Measurements from ENCODE around the gene TGFB1I1. TPM values are rescaled to one million over a fixed set of nuclear protein-coding genes. Genes with fewer than 3 reads are reported as not detected.

Gene TGFB1I1
- under 1 TPM in 1 of 2 experiments, not detected in 1; 0.12 TPM for total RNA-seq

DNA sequence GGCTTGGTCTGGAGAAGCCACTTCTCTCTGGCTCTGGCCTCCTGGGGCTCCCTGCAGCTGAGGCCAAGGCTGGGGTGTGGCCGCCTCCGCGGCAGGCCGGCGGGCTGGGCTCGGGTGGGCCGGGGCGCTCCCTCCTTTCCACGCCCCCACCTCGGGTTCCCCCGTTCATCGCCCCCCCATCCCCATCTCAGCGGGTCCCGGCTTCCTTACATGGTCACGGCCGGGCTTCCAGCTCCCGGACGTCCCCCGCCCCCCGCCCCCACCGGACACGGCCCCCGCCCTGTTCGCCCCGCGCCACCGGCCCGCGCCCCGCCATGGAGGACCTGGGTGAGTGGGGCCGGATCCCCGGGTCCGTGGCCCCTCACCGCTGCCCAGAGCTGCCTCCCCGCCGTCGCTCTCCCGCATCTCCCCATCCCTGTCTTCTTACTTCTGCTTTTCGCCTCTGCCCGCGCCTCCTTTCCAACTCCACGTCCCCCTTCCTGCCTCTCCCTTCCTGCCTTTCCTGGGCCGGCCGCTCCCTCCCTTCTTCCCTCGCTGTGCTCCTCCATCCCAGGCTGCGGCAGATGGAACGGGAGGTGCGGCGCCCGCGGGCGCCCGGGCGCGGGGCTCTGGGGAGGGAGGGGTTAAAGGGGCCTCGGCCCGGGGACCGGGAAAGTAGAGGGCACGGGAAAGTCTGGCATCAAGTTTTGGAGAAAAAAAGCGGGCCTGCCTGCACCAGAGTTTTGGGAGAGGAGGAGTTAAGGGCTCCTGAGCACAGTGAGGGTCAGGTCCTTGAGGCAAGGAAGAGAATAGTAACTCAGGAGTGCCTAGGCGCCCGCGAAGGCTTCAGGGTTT is at the start of gene TGFB1I1:
TGFB1I1 (plus strand) TSS at position 278 of the 834 bp plus-strand sequence; CDS start at position 315, 37 bp downstream.
- CTCF ChIA-PET: no interaction called here
- intact Hi-C loops (cut with micrococcal nuclease): no loop called here
- no peak for DNase-seq
- H3K27ac Mint-ChIP-seq: no peak within 1 kb of the TSS
- peak within 1 kb of the TSS; percentile 46 for H3K4me3 Mint-ChIP-seq
- peaks cover 22% of the 10 kb centered on the region for H3K27me3 Mint-ChIP-seq (ENCODE audit: low read depth)
- peaks cover 13% of the 10 kb centered on the region for H3K4me1 Mint-ChIP-seq (ENCODE audit: low read depth)
- H3K36me3 Mint-ChIP-seq (ENCODE audit: low read depth): no peaks in the 10 kb centered on the region
- H3K9me3 Mint-ChIP-seq: no peaks in the 10 kb centered on the region

DNA sequence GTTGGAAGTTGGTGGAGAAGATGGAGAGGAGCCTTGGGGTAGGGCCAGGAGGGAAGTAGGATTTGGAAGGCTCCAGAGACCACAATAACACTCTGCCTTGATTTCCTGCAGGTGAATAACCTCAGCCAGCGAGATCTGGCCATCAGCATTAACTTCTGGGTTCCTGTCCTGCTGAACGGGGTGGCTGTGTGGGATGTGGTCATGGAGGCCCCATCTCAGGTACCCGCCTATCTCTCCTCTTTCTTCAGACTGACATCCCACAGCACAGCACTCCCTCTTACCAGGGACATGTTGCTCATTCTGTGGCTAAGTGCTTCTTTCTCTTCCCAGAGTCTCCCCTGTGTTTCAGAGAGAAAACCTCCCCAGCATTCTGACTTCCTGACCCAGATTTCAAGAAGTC is 48.7 kb upstream of the TGFB1I1 start:
- CTCF ChIA-PET: interaction anchor here (1.1 kb wide), 1 partner anchor 32 kb away, joined by 3 read pairs; no protein-coding TSS in a partner anchor
- H3K4me1 Mint-ChIP-seq (ENCODE audit: low read depth): peaks cover 7% of the 10 kb centered on the region
- DNase-seq: no peak
- no peaks in the 10 kb centered on the region for H3K9me3 Mint-ChIP-seq
- intact Hi-C loops (cut with micrococcal nuclease): no loop called here
- no peak overlapping the region for H3K4me3 Mint-ChIP-seq
- H3K27me3 Mint-ChIP-seq (ENCODE audit: low read depth): peaks cover 5% of the 10 kb centered on the region
- no peaks in the 10 kb centered on the region for H3K36me3 Mint-ChIP-seq (ENCODE audit: low read depth)
- no peak overlapping the region for H3K27ac Mint-ChIP-seq

GRCh38 chr16:31423801-31424200 is 48.2 kb upstream of the TGFB1I1 start:
- H3K4me1 Mint-ChIP-seq (ENCODE audit: low read depth): peaks cover 7% of the 10 kb centered on the region
- no peak overlapping the region for H3K27ac Mint-ChIP-seq
- DNase-seq: no peak
- CTCF ChIA-PET: no interaction called here
- peaks cover 5% of the 10 kb centered on the region for H3K27me3 Mint-ChIP-seq (ENCODE audit: low read depth)
- intact Hi-C loops (cut with micrococcal nuclease): no loop called here
- no peaks in the 10 kb centered on the region for H3K9me3 Mint-ChIP-seq
- no peaks in the 10 kb centered on the region for H3K36me3 Mint-ChIP-seq (ENCODE audit: low read depth)
- H3K4me3 Mint-ChIP-seq: no peak overlapping the region

- no peak overlapping the region for H3K4me3 Mint-ChIP-seq
- peak; percentile 53 for DNase-seq
- intact Hi-C loops (cut with micrococcal nuclease): loop anchor here (1.0 kb wide), 1 partner anchor 32 kb away; the partner anchor contains the start of gene ARMC5
- CTCF ChIA-PET: no interaction called here
- H3K36me3 Mint-ChIP-seq (ENCODE audit: low read depth): no peaks in the 10 kb centered on the region
- peaks cover 5% of the 10 kb centered on the region for H3K27me3 Mint-ChIP-seq (ENCODE audit: low read depth)
- H3K27ac Mint-ChIP-seq: no peak overlapping the region
- H3K9me3 Mint-ChIP-seq: no peaks in the 10 kb centered on the region
- peaks cover 6% of the 10 kb centered on the region for H3K4me1 Mint-ChIP-seq (ENCODE audit: low read depth)
These were observed 44.3 kb upstream of the TGFB1I1 start for GRCh38 chr16:31427441-31428278.

- no peaks in the 10 kb centered on the region for H3K36me3 Mint-ChIP-seq (ENCODE audit: low read depth)
- CTCF ChIA-PET: no interaction called here
- intact Hi-C loops (cut with micrococcal nuclease): no loop called here
- H3K27ac Mint-ChIP-seq: no peak within 1 kb of the TSS
- peak within 1 kb of the TSS; percentile 15 for H3K4me3 Mint-ChIP-seq
- H3K4me1 Mint-ChIP-seq (ENCODE audit: low read depth): peaks cover 6% of the 10 kb centered on the region
- peaks cover 5% of the 10 kb centered on the region for H3K27me3 Mint-ChIP-seq (ENCODE audit: low read depth)
- H3K9me3 Mint-ChIP-seq: no peaks in the 10 kb centered on the region
- no peak for DNase-seq
These were observed 43.7 kb upstream of the TGFB1I1 start, which contains the start of gene COX6A2 for GRCh38 chr16:31428279-31428597. Gene COX6A2, minus strand, starts transcription at chr16:31428360. Its CDS starts 35 bp downstream, at chr16:31428325.

GRCh38 chr16:31428638-31429247 is 43.2 kb upstream of the TGFB1I1 start:
- H3K27ac Mint-ChIP-seq: no peak overlapping the region
- peaks cover 5% of the 10 kb centered on the region for H3K27me3 Mint-ChIP-seq (ENCODE audit: low read depth)
- intact Hi-C loops (cut with micrococcal nuclease): no loop called here
- peaks cover 6% of the 10 kb centered on the region for H3K4me1 Mint-ChIP-seq (ENCODE audit: low read depth)
- DNase-seq: no peak
- no peak overlapping the region for H3K4me3 Mint-ChIP-seq
- no peaks in the 10 kb centered on the region for H3K9me3 Mint-ChIP-seq
- CTCF ChIA-PET: interaction anchor here (0.6 to 1.2 kb wide), 2 partner anchors 17 to 185 kb away, joined by 3 to 4 read pairs; no protein-coding TSS in a partner anchor
- no peaks in the 10 kb centered on the region for H3K36me3 Mint-ChIP-seq (ENCODE audit: low read depth)

DNA sequence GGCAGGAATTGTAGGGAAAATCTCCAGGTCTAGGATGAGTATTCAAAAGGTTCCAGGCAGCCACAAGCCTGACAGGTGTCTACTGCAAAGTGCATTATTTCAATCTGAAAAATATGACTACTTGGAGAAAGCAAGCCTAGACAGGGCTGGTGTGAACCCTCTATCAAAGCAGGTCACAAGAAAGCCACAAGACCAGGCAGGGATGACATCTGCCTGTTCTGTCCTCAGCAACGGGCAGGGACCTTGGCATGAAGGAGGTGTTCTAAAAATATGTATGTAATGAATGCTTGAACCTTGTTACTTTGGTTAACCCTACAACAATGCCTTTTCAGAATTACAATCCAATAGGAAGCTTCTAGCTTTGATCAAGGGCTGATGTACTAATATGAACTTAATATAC is 42.6 kb upstream of the TGFB1I1 start:
- H3K27ac Mint-ChIP-seq: no peak overlapping the region
- H3K36me3 Mint-ChIP-seq (ENCODE audit: low read depth): no peaks in the 10 kb centered on the region
- peaks cover 6% of the 10 kb centered on the region for H3K4me1 Mint-ChIP-seq (ENCODE audit: low read depth)
- no peak overlapping the region for H3K4me3 Mint-ChIP-seq
- no peak for DNase-seq
- peaks cover 5% of the 10 kb centered on the region for H3K27me3 Mint-ChIP-seq (ENCODE audit: low read depth)
- H3K9me3 Mint-ChIP-seq: no peaks in the 10 kb centered on the region
- CTCF ChIA-PET: interaction anchor here (0.6 to 1.2 kb wide), 2 partner anchors 16 to 186 kb away, joined by 3 to 4 read pairs; no protein-coding TSS in a partner anchor
- intact Hi-C loops (cut with micrococcal nuclease): no loop called here

DNA sequence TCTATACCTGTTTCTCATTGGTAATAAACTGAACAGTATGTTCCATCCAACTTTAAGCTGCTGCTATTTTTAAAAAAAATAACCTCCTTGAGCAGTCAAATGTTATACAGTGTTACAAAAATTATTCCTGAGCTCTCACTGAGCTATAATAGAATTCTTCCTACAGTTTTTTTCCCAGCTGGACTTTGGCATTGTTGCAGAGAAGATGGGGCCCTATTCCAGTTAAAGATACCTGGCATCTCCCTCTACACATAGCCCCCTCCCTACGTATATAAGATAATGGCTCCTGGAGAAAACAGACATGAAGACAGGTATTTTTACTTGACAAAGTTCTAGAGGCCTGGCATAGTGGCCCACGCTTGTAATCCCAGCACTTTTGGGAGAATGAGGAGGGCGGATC is 42.2 kb upstream of the TGFB1I1 start:
- Mint-ChIP-seq H3K9me3 (no peaks in the 10 kb centered on the region), H3K36me3 (ENCODE audit: low read depth) (no peaks in the 10 kb centered on the region), H3K4me1 (ENCODE audit: low read depth) (peaks cover 6% of the 10 kb centered on the region), H3K27me3 (ENCODE audit: low read depth) (peaks cover 5% of the 10 kb centered on the region), H3K27ac (no peak overlapping the region), H3K4me3 (no peak overlapping the region)
- intact Hi-C loops (cut with micrococcal nuclease): no loop called here
- DNase-seq: no peak
- CTCF ChIA-PET: no interaction called here

DNA sequence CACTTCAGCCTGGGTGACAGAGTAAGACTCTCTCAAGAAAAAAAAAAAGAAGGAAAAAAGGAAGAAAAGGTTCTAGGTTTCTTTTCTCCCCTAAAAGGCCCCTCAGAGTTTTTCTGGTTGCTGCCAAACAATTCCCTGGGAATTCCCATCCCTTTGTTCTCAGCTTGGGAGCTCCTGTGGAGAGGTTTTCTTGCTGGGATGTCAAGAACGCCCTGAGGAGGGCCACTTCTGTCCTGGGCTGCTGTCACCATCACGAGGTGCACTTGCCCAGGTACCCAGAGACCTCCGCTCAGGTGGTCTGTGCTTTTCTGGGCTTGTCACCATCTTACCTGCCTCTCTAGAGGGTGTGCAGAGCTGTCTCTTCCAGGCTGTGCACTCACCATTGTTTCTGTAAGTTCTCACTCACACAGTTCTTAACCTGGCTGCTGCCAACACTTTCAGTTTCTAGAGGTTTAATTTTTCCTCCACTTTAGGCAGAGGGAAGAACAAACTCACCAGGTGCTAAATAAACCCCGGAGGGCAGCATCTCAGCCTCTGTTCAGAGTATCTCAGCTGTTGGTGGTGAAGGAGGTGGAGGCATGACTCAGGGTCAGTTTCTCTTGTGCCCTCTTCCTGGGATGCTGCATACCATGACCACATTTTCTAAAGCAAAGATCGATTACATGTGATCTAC is 41.4 kb upstream of the TGFB1I1 start:
- no peak for DNase-seq
- H3K36me3 Mint-ChIP-seq (ENCODE audit: low read depth): no peaks in the 10 kb centered on the region
- H3K27me3 Mint-ChIP-seq (ENCODE audit: low read depth): peaks cover 3% of the 10 kb centered on the region
- H3K4me3 Mint-ChIP-seq: no peak overlapping the region
- intact Hi-C loops (cut with micrococcal nuclease): no loop called here
- CTCF ChIA-PET: interaction anchor here (0.6 to 0.8 kb wide), 2 partner anchors 12 to 793 kb away, joined by 3 read pairs; partner anchors contain the start of gene ZNF843
- no peak overlapping the region for H3K27ac Mint-ChIP-seq
- peaks cover 6% of the 10 kb centered on the region for H3K4me1 Mint-ChIP-seq (ENCODE audit: low read depth)
- no peaks in the 10 kb centered on the region for H3K9me3 Mint-ChIP-seq

- H3K36me3 Mint-ChIP-seq (ENCODE audit: low read depth): no peaks in the 10 kb centered on the region
- DNase-seq: no peak
- CTCF ChIA-PET: interaction anchor here (1.2 kb wide), 1 partner anchor 20 kb away, joined by 4 read pairs; no protein-coding TSS in a partner anchor
- H3K4me3 Mint-ChIP-seq: no peak overlapping the region
- intact Hi-C loops (cut with micrococcal nuclease): no loop called here
- no peak overlapping the region for H3K27ac Mint-ChIP-seq
- no peaks in the 10 kb centered on the region for H3K9me3 Mint-ChIP-seq
- H3K4me1 Mint-ChIP-seq (ENCODE audit: low read depth): peaks cover 8% of the 10 kb centered on the region
- H3K27me3 Mint-ChIP-seq (ENCODE audit: low read depth): no peaks in the 10 kb centered on the region
These were observed 36.4 kb upstream of the TGFB1I1 start for GRCh38 chr16:31435341-31436220.
